ENCODE measurements around the gene MAGI2.
A peak's percentile ranks its signal among the peaks of the same experiment; 100 is the strongest.

MAGI2 gene

DNA sequence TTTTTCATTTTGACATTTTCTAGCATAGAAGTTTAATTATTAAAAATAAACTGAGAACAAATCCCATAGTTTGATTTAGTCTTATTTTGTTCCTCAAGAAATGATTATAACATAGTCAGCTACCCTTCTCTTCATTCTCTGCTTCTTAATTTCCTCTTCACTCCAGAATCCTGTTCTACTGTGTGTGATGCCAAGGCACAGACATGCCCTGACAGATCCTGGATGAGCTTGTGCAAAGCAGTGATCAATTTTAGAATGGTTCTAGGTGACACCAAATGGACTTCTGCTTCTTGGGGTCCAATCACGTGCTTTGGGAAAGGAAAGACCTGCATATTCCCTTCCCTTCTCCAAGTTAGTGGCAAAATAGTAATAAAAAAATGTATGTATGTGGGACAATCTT is 665.6 kb downstream of the MAGI2 start:
- DNase-seq (ENCODE audit: low read depth, low spot score): no peak

DNA sequence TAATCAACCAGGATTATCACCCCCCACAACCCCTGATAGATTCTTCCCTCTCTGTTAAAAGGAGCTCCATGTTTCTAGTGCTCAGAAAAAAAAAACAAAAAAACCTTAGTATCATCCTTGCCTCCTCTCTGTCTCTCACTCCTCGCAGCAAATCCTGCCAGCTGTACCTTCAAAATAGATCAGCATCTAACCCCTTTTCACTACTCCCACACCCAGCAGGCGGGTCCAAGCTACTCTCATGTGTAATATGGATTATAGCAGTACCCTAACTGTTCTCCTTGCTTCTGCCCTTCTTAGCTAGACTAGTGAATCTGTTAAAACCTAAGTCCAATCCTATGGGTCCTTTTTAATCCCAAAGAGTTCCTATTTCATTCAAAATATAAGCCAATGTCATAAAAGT is 667.4 kb downstream of the MAGI2 start:
- no peak for DNase-seq (ENCODE audit: low read depth, low spot score)

DNA sequence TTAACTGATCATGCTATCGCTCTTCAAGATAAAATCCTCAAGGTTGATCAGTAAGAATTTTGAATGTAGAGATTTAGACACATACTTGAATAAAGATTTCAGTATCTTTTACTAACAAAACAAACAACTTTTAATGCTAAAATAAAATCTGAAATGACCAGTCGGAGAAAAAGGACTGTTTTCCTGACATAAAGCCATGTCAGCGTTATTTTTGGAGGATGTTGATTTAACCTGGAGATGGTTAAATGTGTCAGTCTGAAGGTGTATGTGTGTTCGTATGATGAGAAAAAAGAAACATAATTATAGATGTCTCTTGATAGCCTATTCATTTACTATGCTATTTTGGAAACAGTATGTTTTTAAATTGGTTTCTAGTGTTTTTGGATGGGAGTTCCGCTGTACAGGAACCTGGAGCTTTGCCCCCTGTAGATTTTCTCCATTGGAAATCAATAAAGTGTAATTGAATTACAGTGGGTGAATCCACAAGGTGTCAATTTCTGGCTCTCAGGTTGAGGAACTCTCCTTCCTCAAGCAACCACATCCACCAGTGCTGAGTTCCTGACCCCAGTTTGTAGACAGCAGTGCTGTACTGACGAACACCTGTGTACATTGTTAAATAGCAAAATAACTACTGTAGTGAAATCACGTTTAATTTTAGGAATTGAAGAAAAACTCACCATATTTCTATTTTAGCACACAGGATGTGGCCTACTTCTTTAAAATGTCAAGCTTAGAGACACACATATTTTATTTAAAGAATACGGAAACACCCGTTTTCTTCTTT is 670.1 kb downstream of the MAGI2 start:
- no peak for DNase-seq (ENCODE audit: low read depth, low spot score)

DNA sequence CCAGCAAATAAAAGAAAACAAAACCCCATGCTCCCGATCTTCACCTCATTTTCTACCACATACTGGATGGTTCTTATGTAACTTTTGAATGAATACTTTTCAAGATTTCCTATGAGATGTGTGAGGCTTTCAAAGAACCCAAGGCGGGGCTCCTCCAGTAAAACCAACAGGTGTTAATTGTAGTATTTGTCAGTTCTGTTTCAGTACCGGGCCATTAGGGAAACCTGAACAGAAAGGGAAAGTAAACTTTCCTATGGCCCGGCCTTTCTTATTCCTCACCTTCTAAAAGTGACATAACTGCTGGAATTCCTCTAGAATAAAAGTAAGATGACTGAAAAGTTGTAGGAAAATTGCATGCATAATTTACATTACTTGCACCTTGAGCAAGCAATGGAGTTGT is 672.9 kb downstream of the MAGI2 start:
- DNase-seq (ENCODE audit: low read depth, low spot score): no peak

DNA sequence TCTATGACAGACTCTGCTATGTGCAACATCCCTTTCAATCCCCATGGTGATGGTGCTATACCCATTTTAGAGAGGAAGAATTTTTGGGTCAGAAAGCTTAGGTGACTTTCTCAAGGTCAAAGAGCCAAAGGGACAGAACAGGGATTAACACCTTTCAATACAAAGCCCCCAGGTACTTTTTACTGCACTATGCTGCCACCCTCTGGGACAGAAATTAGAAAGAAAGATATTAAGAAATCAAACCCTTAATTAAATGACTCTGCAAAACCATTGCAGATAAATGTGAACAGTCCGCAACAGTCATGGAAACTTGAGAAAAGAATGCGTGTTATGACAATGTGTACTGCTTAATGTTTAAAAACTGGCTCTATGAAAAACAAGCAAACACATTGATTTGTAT is 673.7 kb downstream of the MAGI2 start:
- no peak for DNase-seq (ENCODE audit: low read depth, low spot score)

DNA sequence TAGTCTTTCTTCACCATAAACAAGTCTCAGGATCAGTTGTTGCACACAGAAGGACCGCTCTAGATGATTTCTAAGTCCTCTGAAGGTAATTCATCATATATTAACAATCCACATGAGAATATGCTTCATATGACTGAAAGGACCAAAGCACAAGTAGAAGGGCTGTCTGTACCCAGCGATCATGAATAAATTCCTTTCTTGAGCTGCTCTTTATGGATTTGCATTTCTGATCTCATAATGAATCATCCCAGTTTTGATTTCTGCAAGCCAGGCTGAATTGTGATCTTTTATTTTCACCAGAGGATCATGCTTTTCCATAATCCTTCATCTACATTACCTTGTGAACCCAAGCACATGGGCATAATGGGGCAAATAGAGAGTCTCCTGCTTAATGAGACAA is 675.6 kb downstream of the MAGI2 start:
- DNase-seq (ENCODE audit: low read depth, low spot score): no peak

DNA sequence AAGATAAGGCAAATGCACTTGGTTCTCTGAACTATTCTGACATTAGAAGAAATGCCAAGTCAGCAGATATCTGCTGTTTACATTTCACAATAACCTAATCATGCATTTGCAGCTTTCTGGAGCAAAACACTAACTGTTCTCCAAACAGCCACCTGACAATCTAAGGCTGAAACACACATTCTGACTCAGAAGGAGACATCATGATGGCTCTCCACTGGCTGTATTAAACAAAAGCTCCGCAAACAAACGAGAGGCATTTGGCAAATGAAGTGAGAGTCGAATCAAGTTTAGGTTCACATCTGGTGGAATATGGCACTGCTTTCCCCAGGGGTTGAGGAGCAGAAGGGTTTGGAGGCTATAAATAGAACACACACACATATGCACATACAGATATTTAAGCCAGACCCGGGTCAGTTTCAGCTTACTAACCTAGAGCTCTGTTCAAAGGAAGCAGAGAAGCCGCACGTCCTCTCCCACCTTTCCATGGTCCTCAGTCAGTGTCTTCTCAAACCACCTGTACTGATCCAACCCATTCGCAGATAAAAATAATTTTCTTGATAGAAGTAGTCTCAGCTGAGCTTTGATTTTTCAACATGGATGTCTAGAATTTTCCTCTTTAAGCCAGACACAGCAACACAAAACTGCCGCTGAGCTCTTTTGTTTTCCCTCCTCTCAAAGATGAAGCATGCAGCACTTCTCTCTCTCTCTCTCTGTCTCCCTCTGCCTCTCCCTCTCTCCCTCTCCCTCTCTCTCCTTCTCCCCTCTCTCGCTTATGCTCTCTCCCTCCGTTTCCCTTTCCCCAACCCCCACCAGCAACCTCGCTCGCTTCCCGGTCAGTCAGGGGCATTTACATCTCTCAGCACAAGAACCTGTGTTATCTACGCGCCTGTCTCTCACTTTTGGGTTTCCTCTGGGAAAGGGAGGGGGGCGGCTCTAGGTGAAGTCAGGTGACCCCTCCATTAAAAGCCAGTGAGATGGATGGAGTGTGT is 682.8 kb downstream of the MAGI2 start:
- peak; percentile 58 for DNase-seq (ENCODE audit: low read depth, low spot score)

DNA sequence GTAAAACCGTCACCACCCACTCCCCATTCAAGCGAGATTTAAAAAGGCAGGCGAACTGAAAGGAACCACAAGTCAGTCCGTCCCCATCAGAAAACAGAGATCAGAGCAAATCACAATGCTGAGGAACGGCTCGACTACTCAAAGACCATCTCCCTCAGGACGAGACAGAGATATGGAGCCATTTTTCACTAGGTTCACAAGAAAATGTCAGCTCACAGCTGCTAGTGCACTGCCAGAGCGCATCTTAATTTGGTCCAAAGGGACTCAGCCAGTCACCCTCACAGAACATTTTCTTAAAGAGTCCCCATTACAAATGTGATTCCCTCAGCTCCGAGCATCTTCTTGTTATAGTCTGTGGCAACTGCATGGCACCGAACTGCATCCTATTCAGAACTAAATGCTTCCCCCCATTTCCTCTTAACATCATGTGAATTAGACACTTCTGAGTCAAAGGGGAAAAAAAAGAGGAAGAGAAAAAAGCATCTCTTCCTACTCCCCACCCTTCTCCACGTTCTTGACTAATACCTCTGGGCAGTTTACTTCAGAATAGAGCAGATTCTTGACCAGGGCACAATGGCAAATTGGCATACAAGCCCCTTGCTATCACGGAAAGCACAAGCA is 683.9 kb downstream of the MAGI2 start:
- DNase-seq (ENCODE audit: low read depth, low spot score): peak; percentile 8

DNA sequence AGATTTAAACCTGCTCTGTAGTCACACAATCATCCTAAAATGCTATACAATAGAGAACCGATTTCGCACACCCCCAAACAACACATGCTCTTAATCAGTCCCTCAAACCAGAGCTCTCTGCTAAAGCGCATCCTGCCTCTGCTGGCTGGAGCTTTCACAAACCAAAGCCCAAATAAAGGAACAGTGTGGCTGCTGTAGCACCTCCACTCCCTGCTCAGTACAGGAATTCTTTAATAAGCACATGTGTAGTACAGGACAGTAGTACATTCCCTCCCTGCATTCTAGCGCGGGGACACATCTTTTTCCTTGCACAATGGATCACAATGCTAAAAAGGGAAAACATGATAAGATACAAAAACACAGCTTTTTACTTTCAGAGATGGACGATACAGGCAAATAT is 684.6 kb downstream of the MAGI2 start:
- DNase-seq (ENCODE audit: low read depth, low spot score): peak; percentile 9

DNA sequence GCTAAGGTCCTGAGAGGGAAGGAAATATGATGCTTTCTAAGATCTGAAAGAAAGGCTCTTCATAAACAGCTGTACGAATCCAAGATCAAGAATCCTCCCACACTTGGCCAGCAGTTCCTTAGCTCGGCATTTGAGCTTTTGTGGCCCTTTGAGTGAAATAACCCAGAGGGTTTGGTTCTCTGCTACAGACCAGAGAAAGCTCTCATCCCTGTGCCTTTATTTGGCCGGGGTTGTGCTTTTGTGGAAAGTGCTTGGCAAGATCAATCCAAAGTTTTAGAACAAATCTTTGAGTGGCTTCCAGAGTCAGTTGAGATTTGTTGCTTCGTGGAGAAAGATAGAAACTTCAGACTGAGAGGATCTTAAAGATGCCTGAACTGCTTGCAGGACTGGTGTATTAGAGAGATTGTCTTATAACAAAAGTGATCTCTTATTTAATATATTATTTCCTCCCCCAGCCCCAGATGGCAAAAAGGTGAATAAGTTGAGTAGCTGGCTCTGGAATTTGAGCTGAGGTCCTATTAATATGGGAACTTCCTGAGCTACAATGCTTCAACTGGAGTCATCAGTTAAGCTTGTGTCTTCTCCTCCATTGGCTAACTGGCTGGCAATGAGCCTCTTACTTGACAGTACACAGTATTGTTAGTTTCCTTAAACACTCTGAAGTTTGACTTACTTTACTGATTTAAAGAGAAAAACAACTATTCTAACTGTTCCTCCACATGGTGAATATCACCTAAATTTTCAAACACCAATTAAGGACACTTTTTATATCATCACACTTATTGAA is 687.3 kb downstream of the MAGI2 start:
- no peak for DNase-seq (ENCODE audit: low read depth, low spot score)

DNA sequence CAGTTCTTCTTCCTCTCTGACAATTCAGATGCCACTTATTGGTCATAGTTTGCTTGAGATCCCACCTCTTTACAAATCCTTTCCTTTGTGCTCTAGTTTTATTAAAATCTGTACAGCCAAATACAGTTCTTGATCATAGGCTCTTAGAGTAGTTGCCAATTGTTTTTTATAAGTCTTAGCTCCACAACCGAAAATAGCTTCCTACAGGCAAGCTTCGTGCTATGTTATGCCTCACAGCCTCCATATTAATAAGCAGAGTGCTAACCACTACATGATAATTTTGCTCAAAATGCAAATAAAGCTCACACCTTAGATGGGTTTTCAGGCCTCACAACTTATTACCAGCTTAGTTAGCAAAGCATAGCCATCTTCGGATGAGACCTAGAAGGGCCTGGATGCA is 688.9 kb downstream of the MAGI2 start:
- DNase-seq (ENCODE audit: low read depth, low spot score): no peak

DNA sequence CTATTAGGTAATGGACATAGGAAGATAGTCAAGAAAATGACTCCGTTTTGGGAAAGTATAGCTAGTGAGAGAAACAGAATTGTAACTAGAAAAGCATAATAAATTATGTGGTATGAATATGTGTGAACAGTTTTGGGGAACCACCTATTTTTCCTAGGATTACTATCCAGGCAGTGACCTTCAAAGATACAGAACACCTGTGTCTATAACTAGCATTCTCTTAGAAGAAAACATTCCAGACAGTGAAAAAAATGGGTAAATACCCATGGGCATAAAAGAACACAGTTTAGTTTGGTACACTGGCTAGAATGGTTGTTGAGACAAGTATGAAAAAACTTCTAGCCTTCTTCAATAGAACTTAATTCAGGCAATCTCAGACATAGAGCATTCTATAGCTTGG is 690.8 kb downstream of the MAGI2 start:
- DNase-seq (ENCODE audit: low read depth, low spot score): no peak

DNA sequence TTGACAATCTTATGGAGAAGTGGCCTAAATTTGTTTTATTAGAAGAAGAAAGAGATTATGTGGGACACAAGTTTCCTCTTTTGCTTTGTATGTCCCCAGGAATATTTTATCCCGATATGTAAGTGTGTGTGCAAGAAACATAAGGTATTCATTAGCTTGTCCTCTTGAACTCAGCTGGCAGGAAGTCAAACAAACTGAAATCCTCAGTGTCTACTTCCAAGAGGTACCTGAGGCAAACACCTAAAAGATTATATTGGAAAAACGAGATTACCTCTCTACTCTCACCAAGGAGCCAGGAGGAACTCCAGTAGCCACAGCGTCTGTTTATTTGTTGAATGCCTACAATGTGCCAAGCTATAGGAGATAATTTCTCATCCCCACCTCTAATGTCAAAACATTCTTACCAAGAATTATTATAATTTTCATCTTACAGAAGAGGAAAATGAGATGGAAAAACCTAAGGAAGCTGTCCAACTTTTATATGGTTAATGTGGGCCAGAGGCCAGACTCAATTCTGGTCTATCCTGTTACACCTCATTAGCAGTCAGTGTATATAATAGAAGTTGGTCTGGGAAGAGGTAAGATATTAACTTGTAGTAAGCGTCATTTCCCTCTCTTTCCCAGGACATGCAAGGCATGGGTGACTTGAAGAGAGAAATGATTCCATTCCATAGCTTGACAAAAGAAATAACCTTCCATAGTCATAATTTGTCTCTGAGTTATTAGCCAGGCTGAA is 692.7 kb downstream of the MAGI2 start:
- no peak for DNase-seq (ENCODE audit: low read depth, low spot score)

DNA sequence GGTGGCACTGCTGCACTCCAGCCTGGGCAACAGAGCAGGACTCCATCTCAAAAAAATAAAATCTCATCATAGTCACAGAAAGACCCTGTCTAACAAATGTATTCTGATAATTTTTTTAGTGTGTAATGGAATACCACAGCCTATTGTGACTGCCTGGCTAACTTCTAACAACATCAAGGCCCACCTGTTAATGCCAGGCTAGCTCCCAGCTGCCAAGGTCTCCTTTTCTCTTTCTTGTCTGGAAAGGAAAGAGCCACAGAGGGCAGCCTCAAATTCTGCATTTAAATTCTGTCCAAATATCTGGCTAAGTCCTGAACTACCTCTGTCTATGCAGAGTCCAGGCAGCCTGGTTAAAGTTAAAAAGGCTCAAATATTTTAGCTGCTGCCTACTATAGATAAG is 700.9 kb downstream of the MAGI2 start:
- no peak for DNase-seq (ENCODE audit: low read depth, low spot score)

DNA sequence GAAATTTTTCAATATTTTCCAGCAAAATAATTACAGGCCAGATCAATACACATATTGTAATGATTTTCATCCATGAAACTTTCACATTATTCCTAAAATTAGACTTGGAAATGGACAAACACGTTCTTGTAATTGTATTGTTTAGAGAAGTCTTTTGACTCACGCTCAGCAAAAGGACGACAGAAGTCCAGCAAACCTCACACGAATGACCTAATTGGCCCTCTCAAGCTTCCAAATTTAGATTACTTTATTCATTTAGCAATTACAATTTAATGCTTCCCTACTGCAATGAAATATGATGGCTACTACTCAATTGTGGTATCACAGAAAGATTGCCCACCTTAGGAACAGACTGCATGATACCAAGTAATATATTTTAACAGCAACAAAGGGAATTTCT is 702.2 kb downstream of the MAGI2 start:
- no peak for DNase-seq (ENCODE audit: low read depth, low spot score)

DNA sequence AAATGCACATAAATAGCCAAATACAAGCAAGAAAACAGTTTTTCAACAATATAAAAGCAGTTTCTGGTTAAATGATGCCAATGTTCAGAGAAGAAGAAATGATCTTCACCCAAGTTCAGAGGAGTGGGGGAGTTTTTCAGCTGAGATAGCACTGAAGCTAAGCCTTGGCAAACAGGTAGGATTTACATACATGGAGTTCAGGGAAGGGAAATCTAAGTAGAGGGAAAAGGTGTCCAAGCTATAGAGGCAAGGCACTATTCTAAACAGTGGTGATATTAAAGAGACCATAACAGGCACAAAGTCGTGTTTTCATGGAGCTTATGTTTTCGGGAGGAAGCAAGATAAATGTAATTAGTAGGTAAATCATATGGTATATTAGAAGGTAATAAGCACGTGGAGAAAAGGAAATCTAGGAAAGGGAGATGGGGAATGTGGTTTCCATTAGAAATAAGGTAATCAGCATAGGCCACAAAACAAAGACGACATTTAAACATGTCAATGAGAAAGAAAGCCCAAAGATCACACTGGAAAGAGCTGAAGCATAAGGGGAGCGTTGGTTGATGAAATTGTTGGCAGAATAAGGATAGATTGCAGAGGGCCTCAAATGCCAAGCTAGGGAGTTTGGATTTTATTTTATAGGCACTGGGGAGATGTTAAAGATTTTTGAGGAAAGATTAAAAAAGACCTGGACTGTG is 704.3 kb downstream of the MAGI2 start:
- DNase-seq (ENCODE audit: low read depth, low spot score): no peak

DNA sequence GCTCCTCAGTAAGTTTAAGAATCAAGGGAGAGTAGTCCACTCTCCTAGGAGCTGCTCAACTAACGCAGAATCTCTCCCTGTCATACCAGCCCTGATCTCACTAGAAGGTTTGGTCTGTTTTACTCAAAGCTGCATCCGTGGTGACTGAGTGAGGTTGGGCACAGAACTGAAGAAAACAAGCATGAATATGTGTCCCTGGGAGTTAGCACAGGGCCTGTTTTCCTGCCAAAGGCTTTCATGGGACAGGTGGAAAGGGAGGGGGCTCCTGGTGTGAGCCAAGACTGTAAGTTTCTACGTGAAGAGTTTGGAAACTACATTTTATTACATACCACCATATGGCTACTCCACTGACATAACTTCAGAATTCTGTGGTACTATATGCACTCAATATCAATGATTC is 705.9 kb downstream of the MAGI2 start:
- no peak for DNase-seq (ENCODE audit: low read depth, low spot score)

DNA sequence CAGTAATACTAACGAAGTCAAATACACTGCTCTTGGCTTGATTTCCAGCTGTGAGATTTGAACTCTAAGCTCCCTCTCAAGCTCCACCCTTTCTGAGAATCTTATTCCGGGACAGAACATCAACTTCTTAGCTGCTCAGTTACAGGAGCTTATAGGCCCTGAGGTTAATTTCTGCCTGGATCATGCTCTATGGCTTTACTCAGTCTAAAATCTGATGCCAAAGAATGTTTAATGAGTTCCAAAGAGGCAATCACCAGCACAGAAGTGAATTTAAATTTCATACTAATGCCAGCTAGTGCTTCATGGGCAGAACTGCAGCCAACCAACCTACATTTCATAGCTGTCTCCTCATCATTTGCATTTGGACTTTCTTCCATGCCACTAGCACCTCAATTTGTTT is 707.2 kb downstream of the MAGI2 start:
- DNase-seq (ENCODE audit: low read depth, low spot score): no peak

DNA sequence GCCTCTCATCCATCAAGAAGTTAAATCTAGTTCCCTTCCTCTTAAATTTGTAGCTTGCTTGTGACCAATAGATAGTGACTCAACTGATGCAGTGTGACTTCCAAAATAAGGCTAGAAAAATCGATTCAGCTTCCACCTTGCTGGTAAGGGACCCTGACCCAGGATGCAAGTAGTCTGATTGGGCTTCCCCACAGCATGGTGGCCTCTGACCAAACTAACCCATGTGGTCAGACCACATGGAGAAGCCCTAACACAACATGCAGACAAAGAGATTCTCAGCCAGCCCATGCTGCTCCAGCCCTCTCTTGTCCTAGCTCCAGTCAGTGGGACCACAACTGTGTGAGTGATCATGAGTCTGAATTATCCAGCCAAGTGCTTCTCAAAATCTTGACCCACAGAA is 710.8 kb downstream of the MAGI2 start:
- DNase-seq (ENCODE audit: low read depth, low spot score): no peak

DNA sequence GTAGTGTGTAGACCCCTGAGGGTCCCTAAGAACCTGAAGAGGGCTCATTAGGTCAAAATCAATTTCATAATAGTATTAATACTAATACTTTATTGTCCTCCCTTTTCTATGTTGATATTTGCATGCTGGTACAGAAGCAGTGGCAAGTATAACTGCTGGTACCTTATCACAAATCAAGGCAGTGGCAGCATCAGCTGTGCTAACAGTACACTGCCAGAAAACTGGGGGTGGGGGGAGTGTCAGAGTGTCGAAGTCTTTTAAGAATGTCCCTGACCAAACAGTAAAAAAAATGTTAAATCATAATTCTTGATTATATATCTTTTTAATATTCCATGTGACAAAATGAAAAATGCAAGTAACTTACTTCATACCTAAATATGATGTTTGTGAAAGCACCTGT is 716.9 kb downstream of the MAGI2 start:
- no peak for DNase-seq (ENCODE audit: low read depth, low spot score)
